Esophagus squamous epithelium (tissue), 4 donors: Measurements from ENCODE around the gene CACTIN.
"Not testable (repeated sequence)": the region's sequence is repeated elsewhere in the genome, so short reads cannot be mapped to it uniquely, and the experiment has no call there.

Experiments
- POLR2A ChIP-seq, 4 donors: fragments of 450-650 bp; IDR thresholded peaks; one replicate each; pipeline ENCODE4 v1.6.1; 2017; ENCODE audit warnings: antibody characterized with exemption in 4 of 4, mild to moderate bottlenecking in 4 of 4, moderate library complexity in 3 of 4
- TF ChIP-seq, protein P1 (sequence below), 6 experiments: fragments of 450-650 bp in 4 of 6; fragments of 200-600 bp in 2 of 6; sonication (generic) in 2 of 6; IDR thresholded peaks; one replicate each; pipeline ENCODE4 v1.5.1; 2016 to 2019; ENCODE audit warnings: antibody characterized with exemption in 6 of 6, mild to moderate bottlenecking in 4 of 6, moderate library complexity in 4 of 6

DNA sequence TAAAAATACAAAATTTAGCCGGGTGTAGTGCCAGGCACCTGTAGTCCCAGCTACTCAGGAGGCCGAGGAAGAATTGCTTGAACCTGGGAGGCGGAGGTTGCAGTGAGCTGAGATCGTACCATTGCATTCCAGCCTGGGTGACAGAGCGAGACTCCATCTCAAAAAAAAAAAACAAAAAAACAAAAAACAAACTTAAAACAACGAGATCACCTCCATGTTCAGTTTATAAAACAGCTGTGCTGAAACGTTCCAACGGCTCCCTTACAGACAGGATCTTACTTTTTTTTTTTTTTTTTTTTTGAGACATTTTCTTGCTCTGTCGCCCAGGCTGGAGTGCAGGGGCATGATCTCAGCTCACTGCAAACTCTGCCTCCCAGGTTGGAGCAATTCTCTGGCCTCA is 2.2 kb upstream of the CACTIN start:
- TF ChIP-seq POLR2A (IDR thresholded peaks at IDR 0.05), result not testable (repeated sequence)
- TF ChIP-seq, protein P1, sequence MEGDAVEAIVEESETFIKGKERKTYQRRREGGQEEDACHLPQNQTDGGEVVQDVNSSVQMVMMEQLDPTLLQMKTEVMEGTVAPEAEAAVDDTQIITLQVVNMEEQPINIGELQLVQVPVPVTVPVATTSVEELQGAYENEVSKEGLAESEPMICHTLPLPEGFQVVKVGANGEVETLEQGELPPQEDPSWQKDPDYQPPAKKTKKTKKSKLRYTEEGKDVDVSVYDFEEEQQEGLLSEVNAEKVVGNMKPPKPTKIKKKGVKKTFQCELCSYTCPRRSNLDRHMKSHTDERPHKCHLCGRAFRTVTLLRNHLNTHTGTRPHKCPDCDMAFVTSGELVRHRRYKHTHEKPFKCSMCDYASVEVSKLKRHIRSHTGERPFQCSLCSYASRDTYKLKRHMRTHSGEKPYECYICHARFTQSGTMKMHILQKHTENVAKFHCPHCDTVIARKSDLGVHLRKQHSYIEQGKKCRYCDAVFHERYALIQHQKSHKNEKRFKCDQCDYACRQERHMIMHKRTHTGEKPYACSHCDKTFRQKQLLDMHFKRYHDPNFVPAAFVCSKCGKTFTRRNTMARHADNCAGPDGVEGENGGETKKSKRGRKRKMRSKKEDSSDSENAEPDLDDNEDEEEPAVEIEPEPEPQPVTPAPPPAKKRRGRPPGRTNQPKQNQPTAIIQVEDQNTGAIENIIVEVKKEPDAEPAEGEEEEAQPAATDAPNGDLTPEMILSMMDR (IDR thresholded peaks at IDR 0.05), result not testable (repeated sequence)
